H1 (cell line): ENCODE measurements around the gene TSC2. TPM values are rescaled to one million over a fixed set of nuclear protein-coding genes. Genes with fewer than 3 reads are reported as not detected.

ENCODE experiments used
- CTCF ChIA-PET: fragments of 300-600 bp; sonication (Branson Sonifier 250); formaldehyde crosslinking; loops from one replicate; lab custom pipeline; 2021; ENCODE audit not compliant: partially characterized antibody; lab: Charles Lee
- POLR2A ChIA-PET: fragments of 300-600 bp; sonication (Branson Sonifier 250); formaldehyde crosslinking; loops from one replicate; lab custom pipeline; 2021; ENCODE audit warnings: inconsistent platforms; ENCODE audit not compliant: partially characterized antibody; lab: Charles Lee
- DNase-seq, 2 experiments: peaks; one replicate each; pipeline versions ENCODE4 v3.0.0 to v3.0.0-alpha.2; 2010 to 2022; ENCODE audit warnings: low spot score in 2 of 2, low read depth in 1 of 2, mixed read lengths in 1 of 2
- FAIRE-seq: peaks from 2 replicates; lab custom pipeline; 2011; peaks lifted over from hg19 to GRCh38; lab: Jason Lieb, UNC
- H2AFZ ChIP-seq: 2 replicates; pipeline ENCODE4 v1.8.1; 2012; ENCODE audit warnings: low read length, inconsistent platforms
- H2AK5ac ChIP-seq: 2 replicates; pipeline ENCODE4 v1.6.1; 2013; ENCODE audit warnings: low read depth, low read length
- H2BK120ac ChIP-seq: replicated peaks from 2 replicates; pipeline ENCODE3; 2013; ENCODE audit warnings: low read depth, low read length, inconsistent platforms
- H2BK12ac ChIP-seq: 2 replicates; pipeline ENCODE4 v1.6.1; 2013; ENCODE audit warnings: low read depth, low read length
- H2BK15ac ChIP-seq: 2 replicates; pipeline ENCODE4 v1.6.1; 2013; ENCODE audit warnings: low read length
- H2BK20ac ChIP-seq: 2 replicates; pipeline ENCODE4 v1.6.1; 2013; ENCODE audit warnings: low read length
- H2BK5ac ChIP-seq: 2 replicates; pipeline ENCODE4 v1.6.1; 2013; ENCODE audit warnings: low read depth, low read length
- H3K14ac ChIP-seq: 2 replicates; pipeline ENCODE4 v1.6.1; 2013; ENCODE audit warnings: inconsistent platforms; ENCODE audit not compliant: insufficient read length
- H3K18ac ChIP-seq: 2 replicates; pipeline ENCODE4 v1.6.1; 2013; ENCODE audit warnings: low read length; ENCODE audit errors: extremely low read depth
- H3K23ac ChIP-seq: 2 replicates; pipeline ENCODE4 v1.6.1; 2013; ENCODE audit warnings: inconsistent platforms; ENCODE audit not compliant: insufficient read length
- H3K23me2 ChIP-seq: 2 replicates; pipeline ENCODE4 v1.6.1; 2013; ENCODE audit warnings: low read depth, low read length
- H3K27ac ChIP-seq: 2 replicates; pipeline ENCODE4 v1.6.1; 2011; ENCODE audit warnings: low read depth, low read length, inconsistent platforms
- H3K27me3 ChIP-seq, 4 experiments: replicated peaks in 1 of 4; 1 replicate in 1 of 4; 2 replicates in 3 of 4; pipeline versions ENCODE4 v1.6.1 to v1.8.1; 2011 to 2013; ENCODE audit warnings: low read length in 3 of 4, mild to moderate bottlenecking in 3 of 4, inconsistent platforms in 2 of 4, mixed read lengths in 2 of 4, moderate library complexity in 1 of 4; ENCODE audit not compliant: control insufficient read depth in 3 of 4, insufficient read depth in 3 of 4; ENCODE audit errors: extremely low read depth in 1 of 4
- H3K36me3 ChIP-seq, 4 experiments: 2 replicates each; pipeline versions ENCODE4 v1.6.1 to v1.8.1; 2011 to 2013; ENCODE audit warnings: mild to moderate bottlenecking in 4 of 4, low read length in 3 of 4, moderate library complexity in 2 of 4, control low read depth in 1 of 4, inconsistent platforms in 1 of 4; ENCODE audit not compliant: insufficient read depth in 4 of 4, control insufficient read depth in 2 of 4
- H3K4ac ChIP-seq: replicated peaks from 2 replicates; pipeline ENCODE3; 2013; ENCODE audit warnings: low read length, low read depth, mixed read lengths, inconsistent platforms; ENCODE audit not compliant: insufficient read length
- H3K4me1 ChIP-seq, 4 experiments: replicated peaks in 1 of 4; 1 replicate in 1 of 4; 2 replicates in 3 of 4; pipeline versions ENCODE4 v1.6.1 to v1.8.1; 2011 to 2013; ENCODE audit warnings: low read length in 3 of 4, inconsistent platforms in 2 of 4, mixed read lengths in 1 of 4; ENCODE audit not compliant: insufficient read depth in 4 of 4, control insufficient read depth in 3 of 4
- H3K4me2 ChIP-seq, 2 experiments: 2 replicates each; pipeline versions ENCODE4 v1.6.1 to v1.8.1; 2011 to 2013; ENCODE audit warnings: low read depth in 2 of 2, low read length in 2 of 2, control low read depth in 1 of 2, inconsistent platforms in 1 of 2, mild to moderate bottlenecking in 1 of 2; ENCODE audit not compliant: insufficient read depth in 1 of 2
- H3K4me3 ChIP-seq, 4 experiments: fragments of 200-600, 300-600 bp in 1 of 4; sonication (generic), shearing (Covaris generic), sonication (Bioruptor Twin) in 1 of 4; 2 replicates each; pipeline versions ENCODE4 v1.5.1 to v1.8.1; 2011 to 2016; ENCODE audit warnings: low read length in 4 of 4, low read depth in 3 of 4, control low read depth in 2 of 4, inconsistent platforms in 2 of 4, mild to moderate bottlenecking in 2 of 4, mixed read lengths in 1 of 4, moderate library complexity in 1 of 4; ENCODE audit not compliant: insufficient read depth in 2 of 4; ENCODE audit errors: extremely low read depth in 1 of 4
- H3K56ac ChIP-seq: replicated peaks from 2 replicates; pipeline ENCODE3; 2013; ENCODE audit warnings: low read depth, mild to moderate bottlenecking, mixed read lengths, low read length, inconsistent platforms; ENCODE audit not compliant: insufficient read length
- H3K79me1 ChIP-seq: 2 replicates; pipeline ENCODE4 v1.6.1; 2013; ENCODE audit warnings: low read depth, low read length, control low read depth
- H3K79me2 ChIP-seq, 2 experiments: 2 replicates each; pipeline versions ENCODE4 v1.6.1 to v1.8.1; 2012 to 2013; ENCODE audit warnings: low read length in 2 of 2, mild to moderate bottlenecking in 2 of 2, inconsistent platforms in 1 of 2; ENCODE audit not compliant: insufficient read depth in 2 of 2, control insufficient read depth in 1 of 2
- H3K9ac ChIP-seq, 4 experiments: replicated peaks in 1 of 4; 1 replicate in 1 of 4; 2 replicates in 3 of 4; pipeline versions ENCODE4 v1.6.1 to v1.8.1; 2011 to 2013; ENCODE audit warnings: low read depth in 3 of 4, low read length in 3 of 4, control low read depth in 2 of 4, mild to moderate bottlenecking in 2 of 4, moderate library complexity in 2 of 4, inconsistent platforms in 1 of 4; ENCODE audit errors: extremely low read depth in 1 of 4
- H3K9me3 ChIP-seq, 2 experiments: 2 replicates each; pipeline versions ENCODE4 v1.6.1 to v1.8.1; 2012 to 2013; ENCODE audit warnings: mild to moderate bottlenecking in 2 of 2, moderate library complexity in 2 of 2, control low read depth in 1 of 2, inconsistent platforms in 1 of 2, low read depth in 1 of 2, low read length in 1 of 2, mixed read lengths in 1 of 2; ENCODE audit not compliant: insufficient read depth in 2 of 2
- H4K20me1 ChIP-seq, 2 experiments: replicated peaks in 1 of 2; 2 replicates each; pipeline versions ENCODE3 to v1.8.1; 2011 to 2013; ENCODE audit warnings: inconsistent platforms in 2 of 2, low read length in 2 of 2, mild to moderate bottlenecking in 1 of 2; ENCODE audit not compliant: insufficient read depth in 2 of 2, control insufficient read depth in 1 of 2
- H4K5ac ChIP-seq: 2 replicates; pipeline ENCODE4 v1.6.1; 2013; ENCODE audit warnings: low read length, low read depth, mixed read lengths, inconsistent platforms; ENCODE audit not compliant: insufficient read length
- H4K8ac ChIP-seq: 2 replicates; pipeline ENCODE4 v1.8.0; 2013; ENCODE audit warnings: mild to moderate bottlenecking, moderate library complexity, low read length, inconsistent platforms; ENCODE audit not compliant: insufficient read depth; ENCODE audit errors: extremely low read depth
- H4K91ac ChIP-seq: replicated peaks from 2 replicates; pipeline ENCODE3; 2013; ENCODE audit warnings: low read length, mixed read lengths, inconsistent platforms; ENCODE audit not compliant: insufficient read length
- ASH2L ChIP-seq: fragments of 200-600, 300-600 bp; sonication (generic); IDR thresholded peaks from one replicate; pipeline ENCODE4 v1.7.1; 2017; ENCODE audit warnings: low read length
- CREB1 ChIP-seq: IDR thresholded peaks from 2 replicates; pipeline ENCODE4 v1.6.1; 2012; ENCODE audit warnings: inconsistent platforms
- EGR1 ChIP-seq: IDR thresholded peaks from 2 replicates; pipeline ENCODE4 v1.6.1; 2011; ENCODE audit warnings: low read depth, low read length, borderline replicate concordance
- JUND ChIP-seq: IDR thresholded peaks from 2 replicates; pipeline ENCODE4 v1.6.1; 2011; ENCODE audit warnings: mild to moderate bottlenecking, improper control_type of control experiment, low read length
- KDM5A ChIP-seq: fragments of 200-600 bp; IDR thresholded peaks from 2 replicates; pipeline ENCODE4 v1.7.1; 2012; ENCODE audit warnings: mild to moderate bottlenecking, low read length, inconsistent platforms, mixed read lengths
- NANOG ChIP-seq: IDR thresholded peaks from 2 replicates; pipeline ENCODE4 v1.6.1; 2011; ENCODE audit warnings: low read length, low read depth, mild to moderate bottlenecking, inconsistent platforms; ENCODE audit not compliant: insufficient read depth, poor library complexity, severe bottlenecking
- POU5F1 ChIP-seq: IDR thresholded peaks from 2 replicates; pipeline ENCODE4 v1.6.1; 2011; ENCODE audit warnings: low read depth, mild to moderate bottlenecking, low read length, moderate library complexity
- RXRA ChIP-seq: IDR thresholded peaks from 2 replicates; pipeline ENCODE4 v1.6.1; 2011; ENCODE audit warnings: low read depth, mild to moderate bottlenecking, low read length, moderate library complexity; ENCODE audit not compliant: insufficient read depth
- WGBS, 2 experiments: shearing (Covaris generic) in 1 of 2; methylation state at CpG; one replicate each; pipeline versions ENCODE4 v1.1.6 to v1.1.7; 2013 to 2015; ENCODE audit warnings: low lambda C conversion rate in 2 of 2, mixed read lengths in 2 of 2, inconsistent platforms in 1 of 2, low coverage in 1 of 2, missing lambda C conversion rate in 1 of 2; ENCODE audit not compliant: insufficient replicate concordance in 2 of 2, insufficient coverage in 1 of 2, insufficient read length in 1 of 2; ENCODE audit errors: extremely low coverage in 1 of 2, missing lambda C conversion rate in 1 of 2; 5-methylcytosine and 5-hydroxymethylcytosine counted together
- polyA plus RNA-seq, 7 experiments: library from polyadenylated mRNA; depleted of rRNA in 3 of 7; stranded (reverse) in 5 of 7; unstranded in 2 of 7; fragments of >200 nt in 5 of 7; fragments of 200-250 nt in 2 of 7; gene quantifications; 1 replicate in 5 of 7; 2 replicates in 1 of 7; 4 replicates in 1 of 7; pipeline versions ENCODE4 v1.2.1 to v1.2.3, GENCODE V29; 2011 to 2013; ENCODE audit warnings: missing spikeins in 2 of 7, mixed read lengths in 2 of 7
- total RNA-seq: library from RNA; stranded (reverse); fragmentation: NEBNext Ultra II Directional; extraction: Animal tissue kit (Norgen Biotek cat#: 25700); gene quantifications from 2 replicates; pipeline ENCODE4 v1.2.1, GENCODE V29; 2021

The TSC2 gene
- total and polyA plus RNA-seq, 2 of the 8 experiments (the other 6 are each of a cell fraction or from before 2014, with no cell fraction given), result 65.9 to 96.6 TPM

DNA sequence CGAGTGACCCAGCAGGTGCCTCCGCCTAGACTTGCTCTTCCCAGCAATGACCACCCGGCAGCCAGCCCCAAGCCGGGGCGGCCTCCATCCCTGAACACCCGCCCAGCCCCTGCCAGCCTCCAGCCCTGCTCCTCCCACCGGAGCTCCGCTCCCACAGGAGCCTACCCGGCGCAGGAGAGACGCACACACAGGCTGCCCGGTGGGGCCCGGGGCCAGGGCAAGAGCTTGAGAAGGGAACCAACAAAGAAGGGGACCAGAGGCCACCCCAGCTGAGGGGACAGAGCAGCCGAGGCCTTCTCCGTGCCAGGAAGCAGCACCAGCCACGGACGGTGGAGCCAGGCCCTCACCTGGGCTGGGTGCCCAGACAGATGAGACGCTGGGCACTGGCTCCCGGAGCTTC lies 74.1 kb downstream of the TSC2 start:
- DNase-seq, result no peak
- Histone ChIP-seq H2BK5ac (no peak overlapping the region), H2BK120ac (no peak overlapping the region), H3K27ac (no peak overlapping the region), H2BK20ac (no peak overlapping the region), H4K8ac (no peak overlapping the region; the same call in 1 of the 2 replicates), H2AK5ac (no peak overlapping the region), H3K9ac (no peak overlapping the region), H4K5ac (no peak overlapping the region), H2AFZ (no peak overlapping the region), H3K23me2 (no peaks in the 10 kb centered on the region), H3K79me1 (peaks cover 7% of the 10 kb centered on the region), H4K20me1 (no peaks in the 10 kb centered on the region), H2BK12ac (no peak overlapping the region), H3K14ac (no peak overlapping the region), H3K56ac (no peak overlapping the region), H3K36me3 (no peaks in the 10 kb centered on the region), H3K4me3 (no peak overlapping the region), H3K4me2 (no peak overlapping the region), H2BK15ac (no peak overlapping the region), H3K4me1 (peaks cover 0 to 23% (median 10%) of the 10 kb centered on the region in 4 experiments; a peak in 6 of 7 replicates), H3K4ac (no peak overlapping the region), H3K79me2 (peaks cover 0 to 21% of the 10 kb centered on the region in 2 experiments; a peak in 3 of 4 replicates), H4K91ac (no peak overlapping the region), H3K23ac (no peak overlapping the region), H3K27me3 (no peaks in the 10 kb centered on the region), H3K18ac (no peak overlapping the region), H3K9me3 (no peaks in the 10 kb centered on the region)
- no peak for FAIRE-seq
- ChIA-PET POLR2A (interaction anchor here (1.4 to 2.4 kb wide), 2 partner anchors 31 to 33 kb away, joined by 3 to 7 read pairs; partner anchors contain the start of gene TRAF7), CTCF (interaction anchor here (0.6 to 2.6 kb wide), 9 partner anchors 18 to 395 kb away, joined by 3 to 20 read pairs (median 4); no protein-coding TSS in a partner anchor)
- 95% methylated on average over 12 of the region's 19 CpGs; no CpG with 5 or more reads in 1 of the 2 experiments for WGBS, 2 experiments
- TF ChIP-seq EGR1 (no peak), JUND (no peak), POU5F1 (no peak), ASH2L (no peak), CREB1 (no peak), KDM5A (no peak), RXRA (no peak), NANOG (no peak)
